Stimulated activated naive CD8-positive, alpha-beta T cell treated with anti-CD3 and anti-CD28 coated beads, Interleukin-15, Interleukin-2, amounts not matched to agents 100 ng/mL and 50 ng/mL, for 24 hours (primary cell): Measurements from ENCODE around the gene RNF8.
A peak's percentile ranks its signal among the peaks of the same experiment; 100 is the strongest.
"Not testable (repeated sequence)": the region's sequence is repeated elsewhere in the genome, so short reads cannot be mapped to it uniquely, and the experiment has no call there.

Experiments used
- H3K27ac Mint-ChIP-seq: one replicate; pipeline ENCODE4 v1.8.0; 2021; ENCODE audit warnings: mild to moderate bottlenecking, mixed read lengths
- H3K27me3 Mint-ChIP-seq: one replicate; pipeline ENCODE4 v1.8.0; 2021; ENCODE audit warnings: mixed read lengths
- H3K36me3 Mint-ChIP-seq: one replicate; pipeline ENCODE4 v1.8.0; 2021; ENCODE audit warnings: low read depth, mixed read lengths
- H3K4me1 Mint-ChIP-seq: one replicate; pipeline ENCODE4 v1.8.0; 2021; ENCODE audit warnings: low read depth, mixed read lengths
- H3K4me3 Mint-ChIP-seq: one replicate; pipeline ENCODE4 v1.8.0; 2021; ENCODE audit warnings: mild to moderate bottlenecking, mixed read lengths
- H3K9me3 Mint-ChIP-seq: one replicate; pipeline ENCODE4 v1.8.0; 2021; ENCODE audit warnings: mixed read lengths

RNF8 gene, protein sequence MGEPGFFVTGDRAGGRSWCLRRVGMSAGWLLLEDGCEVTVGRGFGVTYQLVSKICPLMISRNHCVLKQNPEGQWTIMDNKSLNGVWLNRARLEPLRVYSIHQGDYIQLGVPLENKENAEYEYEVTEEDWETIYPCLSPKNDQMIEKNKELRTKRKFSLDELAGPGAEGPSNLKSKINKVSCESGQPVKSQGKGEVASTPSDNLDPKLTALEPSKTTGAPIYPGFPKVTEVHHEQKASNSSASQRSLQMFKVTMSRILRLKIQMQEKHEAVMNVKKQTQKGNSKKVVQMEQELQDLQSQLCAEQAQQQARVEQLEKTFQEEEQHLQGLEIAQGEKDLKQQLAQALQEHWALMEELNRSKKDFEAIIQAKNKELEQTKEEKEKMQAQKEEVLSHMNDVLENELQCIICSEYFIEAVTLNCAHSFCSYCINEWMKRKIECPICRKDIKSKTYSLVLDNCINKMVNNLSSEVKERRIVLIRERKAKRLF

DNA sequence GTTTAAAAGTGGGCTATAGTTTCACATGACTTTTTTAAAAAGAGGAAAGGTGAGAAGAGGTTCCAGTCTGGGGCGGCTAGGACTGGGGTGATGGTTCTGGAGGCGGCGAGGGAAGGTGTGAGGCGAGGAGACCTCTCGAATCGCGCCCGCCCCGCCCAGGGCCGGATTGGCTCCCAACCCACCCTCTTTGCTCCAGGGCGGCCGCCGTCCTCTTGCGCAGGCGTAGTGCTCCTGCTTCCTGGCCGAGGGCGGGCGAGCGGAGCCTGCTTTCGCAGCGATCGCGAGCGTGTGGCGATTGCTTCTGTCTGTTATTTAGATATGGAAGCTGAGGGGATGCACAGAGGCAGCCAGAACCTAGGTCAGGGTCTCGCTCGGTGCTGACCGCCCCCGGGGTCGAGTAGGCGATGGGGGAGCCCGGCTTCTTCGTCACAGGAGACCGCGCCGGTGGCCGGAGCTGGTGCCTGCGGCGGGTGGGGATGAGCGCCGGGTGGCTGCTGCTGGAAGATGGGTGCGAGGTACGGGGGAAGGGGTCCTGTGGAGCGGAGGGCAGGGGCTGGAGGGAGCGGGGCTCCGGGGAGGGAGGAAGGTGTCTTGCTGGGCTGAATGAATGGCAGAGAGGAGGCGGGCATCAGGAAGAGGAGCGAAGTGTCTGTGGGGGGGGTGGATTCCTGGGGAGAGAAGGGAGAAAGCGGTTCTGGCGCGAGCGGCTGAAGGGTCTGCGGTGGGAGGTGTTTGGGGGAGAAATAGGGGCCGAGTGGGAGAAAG is at the start of gene RNF8:
Gene RNF8, plus strand, starts transcription at position 223 of the 765 bp plus-strand sequence. Its CDS starts 182 bp downstream, at position 405.
- Mint-ChIP-seq H3K27me3 (no peaks in the 10 kb centered on the region), H3K9me3 (no peaks in the 10 kb centered on the region), H3K27ac (peak within 1 kb of the TSS; percentile 86), H3K36me3 (no peaks in the 10 kb centered on the region), H3K4me3 (peak within 1 kb of the TSS; percentile 86), H3K4me1 (peaks cover 26% of the 10 kb centered on the region)

DNA sequence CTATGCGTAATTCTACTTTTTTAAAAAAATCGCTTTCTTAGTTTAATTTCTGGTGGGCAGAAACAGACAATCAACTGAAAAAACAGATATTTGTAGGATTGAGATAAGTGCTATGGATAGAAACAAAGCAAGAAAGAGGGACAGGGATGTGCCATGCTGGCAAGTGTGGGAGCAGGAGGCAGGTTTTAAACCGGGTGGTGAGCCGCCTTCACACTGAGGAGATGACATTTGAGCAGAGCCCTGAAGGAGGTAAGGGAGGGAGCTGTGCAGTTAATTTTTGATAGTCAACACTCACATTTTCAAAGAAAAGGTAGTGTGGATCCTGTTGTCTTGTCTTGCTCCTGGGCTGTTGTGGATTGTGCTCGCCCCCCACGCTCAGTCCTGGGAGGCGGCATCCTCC is 49.0 kb upstream of the RNF8 start:
- no peak overlapping the region for H3K4me3 Mint-ChIP-seq
- H3K27ac Mint-ChIP-seq, result no peak overlapping the region
- no peaks in the 10 kb centered on the region for H3K9me3 Mint-ChIP-seq
- H3K36me3 Mint-ChIP-seq, result peaks cover 42% of the 10 kb centered on the region
- no peaks in the 10 kb centered on the region for H3K4me1 Mint-ChIP-seq
- no peaks in the 10 kb centered on the region for H3K27me3 Mint-ChIP-seq

DNA sequence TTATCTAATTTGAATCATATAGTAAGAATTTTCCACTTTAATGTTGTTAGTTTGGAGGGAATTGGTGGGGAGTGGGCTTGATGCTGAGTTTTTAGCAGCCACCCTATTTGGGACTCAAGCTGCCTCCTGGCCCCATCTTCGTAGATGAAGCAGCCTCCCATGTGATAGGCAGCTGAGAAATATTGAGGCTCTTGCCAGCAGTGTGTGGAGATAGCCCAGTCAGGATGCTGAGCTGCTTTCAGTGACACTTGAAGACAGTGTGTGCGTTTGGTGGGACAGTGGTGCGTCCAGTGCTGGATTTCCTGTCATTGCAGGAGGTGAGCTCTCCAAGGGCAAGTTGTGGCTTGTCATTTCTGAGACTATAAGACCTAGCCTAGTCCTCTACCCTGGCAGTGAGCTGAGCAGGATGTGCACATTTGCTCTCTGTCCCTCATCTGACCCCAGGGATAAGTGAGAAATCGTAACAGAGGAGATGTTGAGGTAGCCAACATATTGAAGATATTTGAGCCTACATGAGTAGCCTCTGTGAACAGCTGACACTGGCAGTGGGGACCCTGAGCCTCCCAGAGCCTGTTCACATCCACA is 47.9 kb upstream of the RNF8 start:
- Mint-ChIP-seq H3K9me3 (no peaks in the 10 kb centered on the region), H3K4me1 (no peaks in the 10 kb centered on the region), H3K27ac (no peak overlapping the region), H3K4me3 (no peak overlapping the region), H3K36me3 (peaks cover 37% of the 10 kb centered on the region), H3K27me3 (no peaks in the 10 kb centered on the region)

DNA sequence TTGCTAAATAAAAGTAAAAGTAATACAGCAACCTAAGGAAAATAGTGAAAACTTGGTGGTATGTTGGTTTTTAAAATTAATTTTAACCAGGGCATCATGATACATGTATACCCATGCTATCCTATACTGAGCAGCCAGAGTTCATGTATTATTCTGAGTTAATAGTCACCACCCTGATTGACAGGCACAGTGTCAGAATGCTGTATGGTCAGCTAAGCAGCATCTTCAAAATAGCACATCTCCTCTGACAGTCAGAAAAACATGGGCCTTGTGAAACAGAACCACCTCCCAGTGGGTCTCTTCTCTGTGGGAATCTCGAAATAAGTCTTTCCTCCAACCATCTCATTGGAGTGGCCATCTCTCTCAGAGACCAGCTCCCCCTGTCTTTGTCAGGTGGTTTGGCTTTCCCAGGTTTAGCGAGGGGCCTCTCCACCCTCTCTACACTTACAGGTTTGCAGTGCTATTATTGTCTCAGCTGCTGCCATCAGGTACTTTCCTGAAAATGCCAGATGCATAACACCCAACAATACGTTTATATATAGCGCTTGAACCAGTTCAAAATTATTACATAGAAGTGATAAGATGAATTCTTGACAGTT is 47.1 kb upstream of the RNF8 start:
- H3K4me3 Mint-ChIP-seq, result no peak overlapping the region
- H3K9me3 Mint-ChIP-seq, result no peaks in the 10 kb centered on the region
- H3K27me3 Mint-ChIP-seq, result no peaks in the 10 kb centered on the region
- peaks cover 36% of the 10 kb centered on the region for H3K36me3 Mint-ChIP-seq
- H3K4me1 Mint-ChIP-seq, result no peaks in the 10 kb centered on the region
- no peak overlapping the region for H3K27ac Mint-ChIP-seq

DNA sequence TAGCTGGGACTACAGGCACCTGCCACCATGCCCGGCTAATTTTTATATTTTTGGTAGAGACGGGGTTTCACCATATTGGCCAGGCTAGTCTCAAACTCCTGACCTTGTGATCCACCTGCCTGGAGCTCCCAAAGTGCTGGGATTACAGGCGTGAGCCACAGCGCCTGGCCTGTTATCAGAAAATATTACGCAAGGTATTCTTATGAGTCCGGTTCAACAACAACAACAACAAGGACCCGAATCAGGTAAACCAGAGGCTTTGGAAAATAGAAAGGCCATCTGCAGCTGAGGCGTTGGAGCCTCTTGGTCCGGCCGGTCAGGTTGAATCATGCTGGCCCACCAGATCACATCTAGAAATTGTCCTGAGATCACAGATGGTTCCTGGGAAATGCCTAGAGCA is 46.3 kb upstream of the RNF8 start:
- H3K36me3 Mint-ChIP-seq, result peaks cover 29% of the 10 kb centered on the region
- not testable (repeated sequence) for H3K4me3 Mint-ChIP-seq, H3K27ac Mint-ChIP-seq, H3K4me1 Mint-ChIP-seq, H3K9me3 Mint-ChIP-seq, H3K27me3 Mint-ChIP-seq

DNA sequence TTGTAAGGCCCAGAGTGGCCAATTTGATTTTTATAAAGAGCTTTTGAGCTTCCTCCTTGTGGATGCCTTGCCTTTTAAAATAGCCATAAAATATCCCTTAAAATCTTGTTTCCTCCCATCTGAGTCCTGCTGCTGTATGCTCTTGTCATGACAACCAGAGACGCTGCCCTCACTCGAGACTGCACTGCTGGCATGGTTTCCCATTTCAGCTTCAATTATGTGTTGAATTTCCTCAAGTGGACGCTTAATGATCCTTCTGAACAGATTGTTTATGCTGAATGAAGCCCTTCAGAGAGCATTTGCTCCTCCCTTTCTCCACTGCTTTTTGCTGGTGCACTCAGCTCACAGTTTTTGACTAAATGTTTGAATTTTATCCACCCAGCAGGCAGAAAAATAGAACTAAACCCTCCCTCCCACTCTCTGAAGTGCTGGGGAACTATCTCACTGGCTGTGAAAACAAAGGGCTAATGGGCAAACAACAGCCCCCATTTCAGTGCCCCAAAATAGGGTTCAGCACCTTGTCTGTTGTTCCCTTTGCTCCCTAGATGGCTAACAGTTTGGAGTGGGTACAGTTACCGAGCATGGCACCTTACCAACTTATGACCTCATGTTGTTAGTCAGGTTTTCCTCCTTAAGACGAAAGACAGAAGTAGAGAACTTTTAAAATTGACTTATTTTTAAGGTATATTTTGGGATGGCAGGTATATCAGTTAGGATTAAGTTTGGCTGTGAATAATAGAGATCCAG is 45.5 kb upstream of the RNF8 start:
- no peak overlapping the region for H3K4me3 Mint-ChIP-seq
- H3K9me3 Mint-ChIP-seq, result no peaks in the 10 kb centered on the region
- H3K36me3 Mint-ChIP-seq, result peaks cover 23% of the 10 kb centered on the region
- H3K27ac Mint-ChIP-seq, result peak overlapping the region; percentile 8
- no peaks in the 10 kb centered on the region for H3K27me3 Mint-ChIP-seq
- no peaks in the 10 kb centered on the region for H3K4me1 Mint-ChIP-seq

DNA sequence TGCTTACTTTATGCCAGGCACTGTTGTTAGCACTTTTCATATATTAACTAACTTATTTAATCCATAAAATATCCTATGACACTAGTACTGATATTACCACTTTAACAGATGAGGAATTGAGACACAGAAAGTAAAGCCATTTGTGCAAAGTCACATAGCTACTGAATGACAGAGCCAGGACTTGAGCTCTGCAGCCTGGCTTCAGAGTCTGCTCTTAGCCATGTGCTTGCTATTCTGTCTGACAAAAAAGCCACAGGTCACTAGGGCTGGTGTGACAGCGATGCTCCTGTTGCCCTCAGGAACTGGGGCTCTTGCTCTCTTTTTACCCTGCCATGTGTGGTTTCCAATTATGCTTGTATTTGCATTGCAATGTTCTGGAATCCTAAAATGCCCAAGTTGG is 44.7 kb upstream of the RNF8 start:
- Mint-ChIP-seq H3K9me3 (no peaks in the 10 kb centered on the region), H3K27ac (no peak overlapping the region), H3K27me3 (no peaks in the 10 kb centered on the region), H3K36me3 (peaks cover 22% of the 10 kb centered on the region), H3K4me3 (no peak overlapping the region), H3K4me1 (no peaks in the 10 kb centered on the region)

DNA sequence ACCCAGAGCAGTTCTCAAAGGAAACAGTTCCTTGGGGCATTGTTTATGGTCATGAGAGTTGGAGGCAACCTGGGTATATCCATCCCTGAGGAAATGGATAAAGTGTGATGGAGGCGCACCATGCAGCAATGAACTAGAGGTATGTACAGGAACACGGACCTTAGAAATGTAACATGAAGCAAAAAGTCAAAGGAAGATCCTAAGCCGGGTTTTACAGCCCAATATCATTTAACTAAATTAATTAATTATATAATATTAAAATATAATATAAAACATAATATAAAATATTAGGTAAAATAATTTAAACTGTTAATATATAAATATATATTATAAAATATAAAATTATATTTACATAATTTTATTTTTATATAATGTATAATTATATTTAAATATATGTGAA is 44.1 kb upstream of the RNF8 start:
- Mint-ChIP-seq H3K27me3 (no peaks in the 10 kb centered on the region), H3K27ac (no peak overlapping the region), H3K36me3 (peaks cover 23% of the 10 kb centered on the region), H3K9me3 (no peaks in the 10 kb centered on the region), H3K4me1 (peaks cover 1% of the 10 kb centered on the region), H3K4me3 (no peak overlapping the region)

DNA sequence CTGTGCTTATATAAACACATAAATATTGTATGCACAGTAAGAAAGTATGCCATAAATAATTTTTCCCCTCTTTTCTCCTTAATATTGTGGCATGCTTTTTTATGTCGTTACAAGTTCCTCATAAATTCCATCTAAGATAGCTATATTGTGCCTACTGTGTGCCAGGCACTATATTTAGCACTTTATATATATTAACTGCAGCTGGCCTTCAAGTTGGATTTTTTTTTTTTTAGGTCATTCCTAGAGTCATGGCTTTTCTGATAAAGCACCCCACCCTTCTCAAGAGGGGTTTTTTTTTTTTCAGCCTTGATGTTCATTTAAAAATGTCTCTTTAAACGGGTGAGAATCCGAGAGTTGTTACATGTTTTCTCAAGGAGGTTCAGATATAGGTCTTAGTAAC is 42.8 kb upstream of the RNF8 start:
- Mint-ChIP-seq H3K27ac (no peak overlapping the region), H3K27me3 (no peaks in the 10 kb centered on the region), H3K4me1 (peaks cover 4% of the 10 kb centered on the region), H3K4me3 (no peak overlapping the region), H3K36me3 (peaks cover 22% of the 10 kb centered on the region), H3K9me3 (no peaks in the 10 kb centered on the region)

DNA sequence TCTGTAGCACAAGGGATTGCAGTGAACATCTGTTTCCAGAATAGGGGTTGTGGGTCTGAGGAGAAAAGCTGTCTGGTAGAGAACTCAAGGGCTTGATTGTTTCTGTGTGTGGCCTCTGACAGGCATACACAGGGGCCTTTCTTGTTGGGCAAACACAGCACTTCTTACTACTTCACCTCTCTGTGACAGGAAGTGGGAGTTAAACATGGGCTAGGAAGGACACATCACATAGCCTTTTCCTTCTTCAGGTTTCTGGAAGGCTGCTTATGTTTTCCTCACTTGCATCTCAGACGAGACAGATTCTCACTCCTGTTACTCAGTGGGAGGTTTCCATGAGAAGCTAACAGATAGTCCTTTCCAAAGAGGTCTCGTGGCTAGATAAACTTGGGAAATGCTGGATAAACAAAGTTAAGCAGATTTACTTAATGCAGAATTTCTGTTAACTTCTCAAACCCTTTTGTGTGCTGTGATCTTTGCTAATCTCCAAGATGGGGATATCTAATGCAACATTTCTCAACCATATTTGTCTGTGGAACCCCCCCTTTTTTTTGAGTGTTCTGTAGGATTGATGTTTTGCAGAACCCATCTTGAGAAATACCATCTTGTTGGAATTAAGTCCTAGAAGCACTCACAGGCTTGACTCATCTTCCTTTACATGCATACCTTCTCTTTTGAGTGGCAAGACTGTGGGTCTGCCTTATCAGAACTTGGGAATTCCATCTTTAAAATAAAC is 41.9 kb upstream of the RNF8 start:
- Mint-ChIP-seq H3K4me3 (no peak overlapping the region), H3K36me3 (peaks cover 22% of the 10 kb centered on the region), H3K27me3 (no peaks in the 10 kb centered on the region), H3K27ac (no peak overlapping the region), H3K4me1 (peaks cover 4% of the 10 kb centered on the region), H3K9me3 (no peaks in the 10 kb centered on the region)

DNA sequence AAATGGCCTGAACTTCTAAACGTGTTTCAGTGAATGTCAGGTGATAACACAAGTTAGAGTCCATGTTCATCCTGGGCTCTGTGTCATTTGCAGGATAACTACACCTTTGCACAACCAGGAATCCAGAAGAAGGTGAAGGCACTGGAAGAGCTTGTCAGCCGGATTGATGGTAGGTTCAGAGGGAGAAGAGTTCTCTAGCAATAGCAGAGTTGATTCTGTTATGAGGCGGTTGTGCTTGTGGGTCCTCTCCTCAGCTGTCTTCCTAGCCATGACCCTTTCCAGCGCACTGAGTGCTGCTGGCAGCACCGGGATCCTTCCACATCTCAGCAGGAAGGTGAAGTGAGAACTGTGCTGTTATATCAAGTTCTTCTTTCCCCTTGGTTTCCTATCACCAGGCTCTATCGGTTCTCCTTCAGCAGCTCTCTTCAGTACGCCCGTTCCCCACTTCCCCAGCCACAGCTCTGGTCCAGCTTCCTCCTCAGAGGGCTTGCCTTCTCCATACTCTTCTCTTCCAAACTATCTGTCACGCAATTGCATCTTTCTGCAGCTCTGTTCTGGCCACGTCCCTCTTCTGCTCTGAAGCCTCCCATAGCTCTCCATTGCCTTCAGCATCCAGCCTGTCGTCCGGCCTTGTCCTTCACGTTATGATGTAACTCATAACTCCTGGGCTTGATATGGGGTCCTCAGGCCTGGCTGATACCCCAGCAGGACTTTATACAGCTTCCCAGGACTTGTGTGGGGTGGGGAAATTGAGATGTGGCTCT is 39.9 kb upstream of the RNF8 start:
- H3K4me1 Mint-ChIP-seq, result peaks cover 4% of the 10 kb centered on the region
- peak overlapping the region; percentile 39 for H3K27ac Mint-ChIP-seq
- H3K27me3 Mint-ChIP-seq, result no peaks in the 10 kb centered on the region
- H3K36me3 Mint-ChIP-seq, result peaks cover 22% of the 10 kb centered on the region
- H3K9me3 Mint-ChIP-seq, result no peaks in the 10 kb centered on the region
- no peak overlapping the region for H3K4me3 Mint-ChIP-seq

DNA sequence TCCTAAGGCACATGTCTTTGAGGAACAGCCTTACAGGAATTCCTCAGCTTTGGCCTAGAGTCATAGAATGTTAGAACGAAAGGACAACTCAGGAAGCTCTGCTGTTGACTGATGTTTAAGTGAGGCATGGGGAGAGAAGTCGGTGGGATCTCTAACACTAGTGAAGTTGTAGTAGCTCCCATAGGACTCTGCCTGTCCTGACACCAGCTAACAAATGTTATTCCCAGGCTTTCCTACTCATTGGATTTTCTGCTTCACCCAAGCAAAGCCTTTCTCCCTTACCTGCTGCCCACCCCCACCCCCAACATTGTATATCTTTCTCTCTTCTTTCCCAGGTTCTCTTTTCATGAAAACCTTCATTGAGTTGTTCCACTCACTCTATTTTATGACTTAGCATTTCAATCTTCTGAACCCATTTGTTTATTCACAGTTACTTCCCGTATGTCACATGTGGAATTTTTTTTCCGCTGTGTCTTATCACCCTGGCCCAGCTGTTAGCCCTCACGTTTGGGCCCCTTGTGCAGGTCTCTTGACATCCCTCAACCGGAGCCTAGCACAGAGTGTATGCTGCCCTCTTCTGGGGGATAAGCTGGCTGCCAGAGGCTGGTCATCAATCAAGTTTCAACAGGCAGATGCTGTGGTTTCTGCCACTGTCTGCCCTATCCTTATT is 39.2 kb upstream of the RNF8 start:
- Mint-ChIP-seq H3K27ac (no peak overlapping the region), H3K36me3 (peaks cover 16% of the 10 kb centered on the region), H3K9me3 (no peaks in the 10 kb centered on the region), H3K4me3 (no peak overlapping the region), H3K27me3 (no peaks in the 10 kb centered on the region), H3K4me1 (peaks cover 4% of the 10 kb centered on the region)

DNA sequence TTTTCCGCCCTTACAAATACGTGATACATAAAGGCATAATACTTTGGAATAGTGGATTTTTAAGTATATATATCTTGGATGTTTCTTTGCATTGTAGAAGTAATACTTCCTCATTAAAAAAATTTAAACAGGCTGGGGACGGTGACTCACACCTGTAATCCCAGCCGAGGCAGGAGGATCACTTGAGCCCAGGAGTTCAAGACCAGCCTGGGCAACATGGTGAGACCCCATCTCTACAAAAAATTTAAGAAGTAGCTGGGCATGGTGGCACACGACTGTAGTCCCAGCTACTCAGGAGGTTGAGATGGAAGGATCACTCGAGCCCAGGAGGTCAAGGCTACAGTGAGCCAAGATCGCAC is 38.6 kb upstream of the RNF8 start:
- Mint-ChIP-seq H3K9me3 (no peaks in the 10 kb centered on the region), H3K27me3 (no peaks in the 10 kb centered on the region), H3K4me3 (no peak overlapping the region), H3K27ac (no peak overlapping the region), H3K4me1 (peaks cover 4% of the 10 kb centered on the region), H3K36me3 (peaks cover 19% of the 10 kb centered on the region)
